SK-N-SH (cell line): ENCODE data around the gene RPL28. TPM values are rescaled to one million over a fixed set of nuclear protein-coding genes. Genes with fewer than 3 reads are reported as not detected.

ENCODE experiments used
- EP300 ChIP-seq, 2 experiments: IDR thresholded peaks; 2 replicates each; pipeline versions ENCODE4 v1.4.0 to v1.6.1; 2012; ENCODE audit warnings: borderline replicate concordance in 1 of 2, low read depth in 1 of 2, low read length in 1 of 2
- EZH2phosphoT487 ChIP-seq: fragments of 200-600 bp; sonication (generic); IDR thresholded peaks from 2 replicates; pipeline ENCODE4 v1.6.1; 2017; ENCODE audit warnings: low read depth, mixed run types, mild to moderate bottlenecking, antibody characterized with exemption, moderate library complexity, borderline replicate concordance
- FOXM1 ChIP-seq: IDR thresholded peaks from 2 replicates; pipeline ENCODE4 v1.4.0; 2012; ENCODE audit warnings: low read depth, mild to moderate bottlenecking
- GABPA ChIP-seq: IDR thresholded peaks from 2 replicates; pipeline ENCODE4 v1.4.0; 2012; ENCODE audit warnings: low read depth, mild to moderate bottlenecking
- GATA2 ChIP-seq: sonication (generic); formaldehyde crosslinking; IDR thresholded peaks from 2 replicates; pipeline ENCODE4 v1.5.0; 2020; ENCODE audit warnings: mild to moderate bottlenecking, missing genetic modification reagents
- MXI1 ChIP-seq: IDR thresholded peaks from 2 replicates; pipeline ENCODE4 v1.6.1; 2012; ENCODE audit warnings: mild to moderate bottlenecking, low read depth, low read length, improper control_type of control experiment
- NRF1 ChIP-seq: IDR thresholded peaks from 2 replicates; pipeline ENCODE4 v1.6.1; 2012; ENCODE audit warnings: low read depth, mild to moderate bottlenecking, low read length
- POLR2AphosphoS5 ChIP-seq: IDR thresholded peaks from 2 replicates; pipeline ENCODE4 v1.6.1; 2012; ENCODE audit warnings: low read depth, low read length
- RAD21 ChIP-seq: IDR thresholded peaks from 2 replicates; pipeline ENCODE4 v1.6.1; 2012; ENCODE audit warnings: mild to moderate bottlenecking, low read length
- RCOR1 ChIP-seq: fragments of 150-350 bp; IDR thresholded peaks from 2 replicates; pipeline ENCODE4 v1.6.1; 2017; ENCODE audit warnings: antibody characterized with exemption, low read length
- RFX5 ChIP-seq: IDR thresholded peaks from 2 replicates; pipeline ENCODE4 v1.6.1; 2012; ENCODE audit warnings: mild to moderate bottlenecking, improper control_type of control experiment, low read length
- SIN3A ChIP-seq: IDR thresholded peaks from 2 replicates; pipeline ENCODE4 v1.6.1; 2012; ENCODE audit warnings: low read depth, mild to moderate bottlenecking, low read length, moderate library complexity, borderline replicate concordance
- TEAD4 ChIP-seq: IDR thresholded peaks from 2 replicates; pipeline ENCODE4 v1.4.0; 2012; ENCODE audit warnings: mild to moderate bottlenecking, borderline replicate concordance; ENCODE audit not compliant: insufficient read depth
- polyA plus RNA-seq, 3 experiments: library from polyadenylated mRNA; depleted of rRNA; stranded (reverse); fragments of >200 nt; gene quantifications; 2 replicates each; pipeline ENCODE4 v1.2.3, GENCODE V29; 2012
- TF ChIP-seq, protein P1 (sequence below): fragments of 150-350 bp; IDR thresholded peaks from 2 replicates; pipeline ENCODE4 v1.6.1; 2017; ENCODE audit warnings: antibody characterized with exemption, low read length, low read depth, borderline replicate concordance
- TF ChIP-seq, protein P2 (sequence below): IDR thresholded peaks from 2 replicates; pipeline ENCODE4 v1.4.0; 2012; ENCODE audit warnings: low read depth
- TF ChIP-seq, protein P3 (sequence below): fragments of 150-350 bp; IDR thresholded peaks from 2 replicates; pipeline ENCODE4 v1.6.1; 2016; ENCODE audit warnings: mild to moderate bottlenecking, low read depth, low read length
- TF ChIP-seq, protein P4 (sequence below): fragments of 200-600 bp; sonication (generic); IDR thresholded peaks from 2 replicates; pipeline ENCODE4 v1.6.1; 2017; ENCODE audit warnings: antibody characterized with exemption, mild to moderate bottlenecking, moderate library complexity

Gene RPL28
- polyA plus RNA-seq, 1 of the 3 experiments (the other 2 are of a cell fraction), result 2,368 TPM

DNA sequence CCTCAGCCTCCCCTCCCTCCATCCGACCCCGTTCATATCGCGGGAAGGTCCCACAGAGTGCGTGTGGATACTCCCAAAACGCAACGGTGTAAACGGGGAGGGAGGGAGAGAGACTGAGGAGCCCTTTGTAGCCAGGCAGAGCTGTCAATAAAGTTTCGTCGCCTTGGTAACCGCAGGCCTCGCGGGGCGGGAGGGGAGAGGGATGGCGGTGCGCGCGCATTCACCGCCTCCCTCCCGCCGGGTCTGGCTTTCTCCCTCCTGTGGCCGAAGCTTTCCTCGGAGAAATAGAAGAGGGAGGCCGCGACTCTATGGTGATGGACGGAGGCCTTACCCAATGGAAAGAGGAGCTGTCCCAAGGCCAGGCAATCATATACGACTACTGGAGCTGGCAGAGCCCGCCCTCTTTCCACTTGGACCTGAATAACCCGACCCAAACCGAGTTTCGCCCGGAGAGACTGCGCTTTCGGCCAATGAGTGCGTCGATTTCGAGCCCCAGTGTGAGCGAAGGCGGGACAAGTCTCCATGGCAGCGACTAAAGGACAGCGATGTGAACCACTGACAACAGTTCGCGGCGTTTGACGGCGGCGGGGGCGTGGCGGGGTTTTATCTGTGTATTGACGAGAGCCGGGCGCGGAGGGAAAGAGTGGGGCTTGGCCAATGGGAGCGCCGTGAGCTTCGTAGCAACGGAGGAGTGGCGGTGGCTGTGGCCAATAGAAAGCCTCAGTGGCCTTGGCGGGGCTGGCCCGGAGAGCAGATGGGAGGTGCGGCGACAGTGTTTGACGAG, 46.4 kb upstream of the RPL28 start, which contains the start of gene KMT5C (continued):
- TF ChIP-seq, protein P1, sequence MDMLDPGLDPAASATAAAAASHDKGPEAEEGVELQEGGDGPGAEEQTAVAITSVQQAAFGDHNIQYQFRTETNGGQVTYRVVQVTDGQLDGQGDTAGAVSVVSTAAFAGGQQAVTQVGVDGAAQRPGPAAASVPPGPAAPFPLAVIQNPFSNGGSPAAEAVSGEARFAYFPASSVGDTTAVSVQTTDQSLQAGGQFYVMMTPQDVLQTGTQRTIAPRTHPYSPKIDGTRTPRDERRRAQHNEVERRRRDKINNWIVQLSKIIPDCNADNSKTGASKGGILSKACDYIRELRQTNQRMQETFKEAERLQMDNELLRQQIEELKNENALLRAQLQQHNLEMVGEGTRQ, result no peak
- TF ChIP-seq MXI1 (peak; percentile 39), RAD21 (peak; percentile 8; the same call in 1 of the 2 replicates), FOXM1 (no peak), NRF1 (peak; percentile 61; the same call in 1 of the 2 replicates), EP300 (IDR thresholded peaks at IDR 0.05; ENCODE audit: borderline replicate concordance in 1 of 2, low read depth in 1 of 2, low read length in 1 of 2) (peak in 1 of 2 experiments; percentile 37; a peak in 1 of 4 replicates), RFX5 (peak; percentile 92), EZH2phosphoT487 (no peak), POLR2AphosphoS5 (peak; percentile 55; the same call in 1 of the 2 replicates), GABPA (peak; percentile 45), GATA2 (peak; percentile 78), RCOR1 (no peak), SIN3A (peak; percentile 65; the same call in 1 of the 2 replicates), TEAD4 (no peak)
- TF ChIP-seq, protein P2, sequence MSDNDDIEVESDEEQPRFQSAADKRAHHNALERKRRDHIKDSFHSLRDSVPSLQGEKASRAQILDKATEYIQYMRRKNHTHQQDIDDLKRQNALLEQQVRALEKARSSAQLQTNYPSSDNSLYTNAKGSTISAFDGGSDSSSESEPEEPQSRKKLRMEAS, result peak; percentile 7; the same call in 1 of the 2 replicates
- TF ChIP-seq, protein P3, sequence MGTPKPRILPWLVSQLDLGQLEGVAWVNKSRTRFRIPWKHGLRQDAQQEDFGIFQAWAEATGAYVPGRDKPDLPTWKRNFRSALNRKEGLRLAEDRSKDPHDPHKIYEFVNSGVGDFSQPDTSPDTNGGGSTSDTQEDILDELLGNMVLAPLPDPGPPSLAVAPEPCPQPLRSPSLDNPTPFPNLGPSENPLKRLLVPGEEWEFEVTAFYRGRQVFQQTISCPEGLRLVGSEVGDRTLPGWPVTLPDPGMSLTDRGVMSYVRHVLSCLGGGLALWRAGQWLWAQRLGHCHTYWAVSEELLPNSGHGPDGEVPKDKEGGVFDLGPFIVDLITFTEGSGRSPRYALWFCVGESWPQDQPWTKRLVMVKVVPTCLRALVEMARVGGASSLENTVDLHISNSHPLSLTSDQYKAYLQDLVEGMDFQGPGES, result peak; percentile 84
- TF ChIP-seq, protein P4, sequence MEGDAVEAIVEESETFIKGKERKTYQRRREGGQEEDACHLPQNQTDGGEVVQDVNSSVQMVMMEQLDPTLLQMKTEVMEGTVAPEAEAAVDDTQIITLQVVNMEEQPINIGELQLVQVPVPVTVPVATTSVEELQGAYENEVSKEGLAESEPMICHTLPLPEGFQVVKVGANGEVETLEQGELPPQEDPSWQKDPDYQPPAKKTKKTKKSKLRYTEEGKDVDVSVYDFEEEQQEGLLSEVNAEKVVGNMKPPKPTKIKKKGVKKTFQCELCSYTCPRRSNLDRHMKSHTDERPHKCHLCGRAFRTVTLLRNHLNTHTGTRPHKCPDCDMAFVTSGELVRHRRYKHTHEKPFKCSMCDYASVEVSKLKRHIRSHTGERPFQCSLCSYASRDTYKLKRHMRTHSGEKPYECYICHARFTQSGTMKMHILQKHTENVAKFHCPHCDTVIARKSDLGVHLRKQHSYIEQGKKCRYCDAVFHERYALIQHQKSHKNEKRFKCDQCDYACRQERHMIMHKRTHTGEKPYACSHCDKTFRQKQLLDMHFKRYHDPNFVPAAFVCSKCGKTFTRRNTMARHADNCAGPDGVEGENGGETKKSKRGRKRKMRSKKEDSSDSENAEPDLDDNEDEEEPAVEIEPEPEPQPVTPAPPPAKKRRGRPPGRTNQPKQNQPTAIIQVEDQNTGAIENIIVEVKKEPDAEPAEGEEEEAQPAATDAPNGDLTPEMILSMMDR, result peak; percentile 33; the same call in 1 of the 2 replicates
